GM18507 (cell line): ENCODE data around the gene MPZL2.

Experiments
- DNase-seq: peaks from one replicate; pipeline ENCODE4 v3.0.0; 2011; ENCODE audit warnings: low read depth; ENCODE audit not compliant: insufficient read length; ENCODE audit errors: extremely low spot score
- FAIRE-seq: peaks from 2 replicates; lab custom pipeline; 2011; peaks lifted over from hg19 to GRCh38; lab: Jason Lieb, UNC

Gene MPZL2

GRCh38 chr11:118287006-118287405 is 22.9 kb upstream of the MPZL2 start:
- no peak for DNase-seq
- FAIRE-seq = no peak

- DNase-seq (no peak), FAIRE-seq (no peak)
Measured at GRCh38 chr11:118286545-118286944, 22.4 kb upstream of the MPZL2 start.

- no peak for DNase-seq
- no peak for FAIRE-seq
Measured at GRCh38 chr11:118283756-118284350, 19.8 kb upstream of the MPZL2 start.

GRCh38 chr11:118283037-118283636 is 19.0 kb upstream of the MPZL2 start:
- FAIRE-seq (no peak), DNase-seq (no peak)

- FAIRE-seq = no peak
Measured at GRCh38 chr11:118282606-118283005, 18.5 kb upstream of the MPZL2 start.

GRCh38 chr11:118281284-118281683 is 17.2 kb upstream of the MPZL2 start:
- DNase-seq (no peak), FAIRE-seq (peak; percentile 57)

More at GRCh38 chr11:118282606-118283005, 18.5 kb upstream of the MPZL2 start:
- DNase-seq = no peak

- FAIRE-seq (peak; percentile 75), DNase-seq (peak; percentile 18)
Measured at GRCh38 chr11:118277312-118277711, 13.2 kb upstream of the MPZL2 start.

- DNase-seq = no peak
- FAIRE-seq = no peak
Measured at GRCh38 chr11:118276422-118276821, 12.3 kb upstream of the MPZL2 start.

GRCh38 chr11:118275176-118275575 is 11.1 kb upstream of the MPZL2 start:
- FAIRE-seq = no peak

GRCh38 chr11:118274186-118274585 is 10.1 kb upstream of the MPZL2 start:
- DNase-seq (no peak), FAIRE-seq (no peak)

More at GRCh38 chr11:118275176-118275575, 11.1 kb upstream of the MPZL2 start:
- DNase-seq = no peak

- DNase-seq = no peak
- no peak for FAIRE-seq
Measured at GRCh38 chr11:118272001-118272400, 7.9 kb upstream of the MPZL2 start.

GRCh38 chr11:118267486-118267885 is 3.4 kb upstream of the MPZL2 start:
- FAIRE-seq (no peak), DNase-seq (no peak)

- DNase-seq (no peak), FAIRE-seq (no peak)
Measured at GRCh38 chr11:118265954-118266353, 1.9 kb upstream of the MPZL2 start.

- DNase-seq = no peak
- no peak for FAIRE-seq
Measured at GRCh38 chr11:118264569-118265465, 720 bp upstream of the MPZL2 start.

GRCh38 chr11:118263112-118263511 is 985 bp downstream of the MPZL2 start:
- DNase-seq = no peak
- FAIRE-seq = no peak

GRCh38 chr11:118260353-118260752 is 3.7 kb downstream of the MPZL2 start:
- no peak for DNase-seq
- no peak for FAIRE-seq

GRCh38 chr11:118259138-118259537 is 5.0 kb downstream of the MPZL2 start:
- FAIRE-seq = no peak
- DNase-seq = no peak

GRCh38 chr11:118258410-118258809 is 5.7 kb downstream of the MPZL2 start:
- FAIRE-seq (no peak), DNase-seq (no peak)

GRCh38 chr11:118252688-118253087 is 11.4 kb downstream of the MPZL2 start:
- peak; percentile 59 for FAIRE-seq
- no peak for DNase-seq

- FAIRE-seq (peak; percentile 96), DNase-seq (peak; percentile 75)
Measured at GRCh38 chr11:118251858-118252652, 12.0 kb downstream of the MPZL2 start, which contains the start of gene MPZL3. TSS of gene MPZL3 (minus strand) at chr11:118252365. CDS start at chr11:118252294, 71 bp downstream.
